Activated naive CD8-positive, alpha-beta T cell treated with anti-CD3 and anti-CD28 coated beads, Interleukin-2, amount 50 U/mL, for 16 hours (primary cell): ENCODE results near the gene PDE6B.
"Not testable (repeated sequence)": the region's sequence is repeated elsewhere in the genome, so short reads cannot be mapped to it uniquely, and the experiment has no call there.

Experiments
- DNase-seq: peaks from one replicate; pipeline ENCODE4 v3.0.0-alpha.2; 2020; ENCODE audit warnings: low read depth, low spot score

The PDE6B gene

DNA sequence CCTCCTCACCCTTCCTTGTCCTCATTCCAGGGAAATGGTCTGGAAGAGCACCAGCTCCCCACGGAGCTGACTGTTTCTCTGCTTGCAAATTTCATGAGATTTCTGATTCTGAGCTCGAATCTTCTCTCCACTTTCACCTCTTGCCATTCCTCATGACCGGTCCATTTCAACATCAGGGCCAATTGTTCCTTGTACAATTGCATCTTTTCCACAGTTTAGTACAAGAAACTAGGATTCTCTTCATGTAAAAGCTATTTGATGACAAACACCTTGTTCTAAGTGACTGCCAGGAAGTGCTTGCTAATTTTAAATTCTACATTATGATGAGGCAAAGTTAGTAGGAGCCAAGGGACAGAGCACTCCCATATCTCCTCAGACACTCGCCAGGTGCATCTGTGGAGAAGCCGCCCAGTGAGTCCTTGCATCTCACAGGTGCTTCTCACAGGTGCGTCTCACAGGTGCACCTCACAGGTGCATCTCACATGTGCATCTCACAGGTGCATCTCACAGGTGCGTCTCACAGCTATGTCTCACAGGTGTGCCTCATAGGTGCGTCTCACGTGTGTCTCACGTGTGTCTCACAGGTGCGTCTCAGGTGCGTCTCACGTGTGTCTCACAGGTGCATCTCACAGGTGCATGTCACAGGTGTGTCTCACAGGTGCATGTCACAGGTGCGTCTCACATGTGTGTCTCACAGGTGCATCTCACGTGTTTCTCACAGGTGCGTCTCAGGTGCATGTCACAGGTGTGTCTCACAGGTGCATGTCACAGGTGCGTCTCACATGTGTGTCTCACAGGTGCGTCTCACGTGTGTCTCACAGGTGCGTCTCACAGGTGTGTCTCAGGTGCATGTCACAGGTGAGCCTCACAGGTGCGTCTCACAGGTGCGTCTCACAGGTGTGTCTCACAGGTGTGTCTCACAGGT, 3.0 kb upstream of the PDE6B start:
- DNase-seq, result no peak

- no peak for DNase-seq
Observed at GRCh38 chr4:622996-623913, 2.1 kb upstream of the PDE6B start.

- DNase-seq, result no peak
Observed at GRCh38 chr4:623914-624566, 1.3 kb upstream of the PDE6B start.

DNA sequence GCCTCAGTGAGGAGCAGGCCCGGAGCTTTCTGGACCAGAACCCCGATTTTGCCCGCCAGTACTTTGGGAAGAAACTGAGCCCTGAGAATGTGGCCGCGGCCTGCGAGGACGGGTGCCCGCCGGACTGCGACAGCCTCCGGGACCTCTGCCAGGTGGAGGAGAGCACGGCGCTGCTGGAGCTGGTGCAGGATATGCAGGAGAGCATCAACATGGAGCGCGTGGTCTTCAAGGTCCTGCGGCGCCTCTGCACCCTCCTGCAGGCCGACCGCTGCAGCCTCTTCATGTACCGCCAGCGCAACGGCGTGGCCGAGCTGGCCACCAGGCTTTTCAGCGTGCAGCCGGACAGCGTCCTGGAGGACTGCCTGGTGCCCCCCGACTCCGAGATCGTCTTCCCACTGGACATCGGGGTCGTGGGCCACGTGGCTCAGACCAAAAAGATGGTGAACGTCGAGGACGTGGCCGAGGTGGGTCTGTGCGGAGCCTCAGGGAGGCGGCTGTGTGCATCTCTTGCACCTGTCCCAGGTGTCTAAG, 323 bp downstream of the PDE6B start:
- no peak for DNase-seq

DNA sequence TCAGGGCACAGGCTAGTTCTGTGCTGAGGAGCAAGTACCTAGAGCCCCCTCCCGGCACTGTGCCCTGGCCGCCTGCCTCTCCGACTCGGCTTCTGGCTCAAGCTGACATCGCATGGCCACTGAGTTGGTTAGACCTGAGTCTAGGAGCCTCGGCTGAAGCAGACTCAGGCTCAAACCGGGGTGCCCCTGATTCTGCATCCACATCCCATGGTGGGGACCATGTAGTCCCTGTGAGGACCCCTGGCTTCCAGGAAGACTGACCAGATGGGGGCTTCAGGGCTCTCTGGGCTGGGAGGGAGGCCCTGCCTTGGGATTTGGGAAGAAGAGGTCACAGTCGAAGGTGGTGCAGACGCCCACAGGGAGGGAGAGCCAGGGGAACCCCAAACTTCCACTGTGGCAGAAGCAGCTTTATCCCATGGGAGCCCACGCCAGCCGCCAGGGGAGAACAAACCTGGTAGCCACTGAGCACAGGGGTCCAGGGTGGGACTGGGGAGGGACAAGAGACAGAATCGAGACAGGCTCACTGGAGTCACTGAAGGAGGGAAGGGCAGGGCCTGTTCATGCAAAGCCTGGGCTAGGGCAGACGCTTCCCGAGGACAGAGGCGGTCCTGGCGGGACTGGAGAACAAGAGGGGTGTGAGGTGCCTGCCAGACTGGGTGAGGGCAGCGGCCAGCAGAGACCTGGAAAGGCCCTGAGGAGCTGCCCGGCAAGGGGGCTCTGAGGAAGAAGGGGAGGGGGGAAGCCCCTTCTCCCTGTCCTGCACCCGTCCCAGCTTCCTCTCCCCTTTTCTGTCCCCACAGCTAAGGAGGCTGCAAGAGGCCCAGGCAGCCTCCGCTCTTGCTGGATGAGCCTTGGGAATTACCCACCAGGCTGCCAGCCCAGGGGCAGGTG, 1.1 kb downstream of the PDE6B start:
- no peak for DNase-seq

DNA sequence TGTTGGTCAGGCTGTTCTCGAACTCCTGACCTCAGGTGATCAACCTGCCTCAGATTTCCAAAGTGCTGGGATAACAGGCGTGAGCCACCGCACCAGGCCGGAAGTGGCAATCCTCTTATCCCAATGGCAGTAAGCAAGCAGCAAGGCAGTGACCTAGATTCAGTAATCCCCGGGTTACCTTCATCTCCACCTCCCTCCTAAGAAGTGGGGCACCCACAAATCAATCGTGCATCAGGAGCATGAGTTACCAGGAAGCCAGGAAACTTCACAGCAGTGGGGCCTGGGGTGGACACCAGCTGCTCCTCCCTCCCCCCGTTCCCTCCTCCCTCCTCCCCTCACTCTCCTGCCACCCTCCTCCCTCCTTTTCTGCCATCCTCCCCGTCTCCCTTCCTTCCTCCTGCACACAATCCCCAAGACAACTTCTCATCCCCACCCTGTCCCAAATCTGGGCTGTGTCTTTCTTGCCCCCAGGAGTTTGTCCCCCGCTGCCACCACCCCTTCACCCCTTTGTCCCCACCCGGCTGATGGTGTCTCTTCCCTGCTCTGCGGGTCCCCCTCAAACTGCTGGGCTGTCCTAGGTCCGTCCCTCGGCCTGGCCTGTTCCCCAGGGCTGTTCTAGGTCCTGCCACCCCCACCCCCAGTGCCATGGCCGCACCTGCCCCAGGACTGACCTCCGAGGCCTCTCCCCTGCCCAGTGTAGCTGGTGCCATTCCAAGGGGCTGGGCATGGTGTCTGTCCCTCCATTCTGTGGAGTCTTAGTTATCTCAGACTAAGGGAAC, 2.2 kb downstream of the PDE6B start:
- no peak for DNase-seq

- DNase-seq, result no peak
Observed at GRCh38 chr4:628311-628741, 3.0 kb downstream of the PDE6B start.

DNA sequence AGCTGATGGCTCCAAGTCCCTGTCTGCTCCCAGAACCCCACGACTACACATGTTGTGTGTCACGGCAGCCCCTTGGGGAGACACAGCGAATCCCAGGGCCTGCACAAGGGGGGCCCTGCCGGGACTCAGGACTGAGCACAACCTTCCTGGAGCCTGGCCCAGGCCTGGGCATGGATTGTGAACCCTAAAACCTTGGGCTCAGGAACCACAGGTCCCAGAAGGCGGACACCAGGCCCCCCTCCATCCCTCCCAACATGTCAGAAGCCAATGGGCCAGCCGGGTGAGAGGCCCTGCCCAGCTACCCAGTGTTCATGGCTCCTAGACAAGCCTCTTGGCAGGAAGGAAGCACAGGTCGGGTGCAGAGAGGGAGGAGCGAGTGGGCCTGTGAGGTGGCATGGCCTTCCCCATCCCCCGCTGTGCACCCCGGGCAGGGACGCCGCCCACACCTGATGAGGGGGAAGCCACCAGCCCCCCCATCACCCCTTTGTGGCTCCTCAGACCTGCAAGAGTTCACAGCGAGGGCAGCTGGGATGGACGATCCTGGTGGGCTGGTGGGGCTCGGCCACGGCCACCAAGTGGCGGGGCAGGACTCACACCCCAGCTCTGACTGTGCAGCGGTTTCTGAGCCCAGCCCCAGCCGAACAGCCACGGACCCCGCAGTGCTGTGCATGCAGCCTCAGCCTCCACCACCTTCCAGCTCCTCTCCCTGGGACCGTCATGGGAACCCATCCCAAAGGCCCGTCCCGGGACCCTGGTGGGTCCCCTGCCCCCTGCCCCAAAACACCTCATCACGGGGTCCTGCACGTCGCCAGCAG, 3.7 kb downstream of the PDE6B start:
- DNase-seq, result no peak

GRCh38 chr4:629636-629914, 4.2 kb downstream of the PDE6B start:
- no peak for DNase-seq

GRCh38 chr4:629915-630641, 4.7 kb downstream of the PDE6B start:
- no peak for DNase-seq

GRCh38 chr4:630656-631055, 5.3 kb downstream of the PDE6B start:
- DNase-seq, result no peak

- no peak for DNase-seq
Observed at GRCh38 chr4:632196-632790, 6.9 kb downstream of the PDE6B start.

- DNase-seq, result no peak
Observed at GRCh38 chr4:632926-633325, 7.6 kb downstream of the PDE6B start.

- DNase-seq, result no peak
Observed at GRCh38 chr4:633406-633805, 8.0 kb downstream of the PDE6B start.

DNA sequence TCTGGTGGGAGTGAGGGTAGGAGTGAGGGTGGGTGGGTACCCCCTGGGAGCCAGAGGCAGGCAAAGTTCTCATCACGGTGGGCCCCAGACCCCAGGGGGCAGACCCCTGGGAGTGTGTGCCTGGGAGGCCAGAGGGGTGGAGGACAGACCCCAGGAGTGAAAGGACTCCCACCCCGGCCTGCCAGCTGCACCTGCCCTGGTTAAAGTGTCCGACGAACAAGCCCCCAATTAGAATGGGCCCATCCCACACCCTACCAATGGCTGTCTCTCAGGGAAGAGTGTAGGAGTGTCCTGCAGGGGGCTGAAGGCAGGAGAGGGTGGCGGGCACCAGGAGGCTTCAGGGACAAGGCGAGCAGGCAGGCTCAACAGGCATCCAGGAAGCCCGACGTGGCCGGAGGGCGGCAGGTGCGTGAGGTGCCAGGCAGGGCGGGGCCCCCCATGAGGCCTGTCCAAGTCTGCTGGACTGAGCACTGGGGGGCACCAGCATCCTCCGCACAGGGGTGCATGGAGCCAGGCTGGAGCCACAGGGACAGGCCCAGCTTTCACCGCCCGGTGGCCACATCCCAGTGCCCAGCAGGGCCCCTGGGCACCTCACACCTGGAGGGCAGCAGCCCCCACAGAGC, 8.7 kb downstream of the PDE6B start:
- no peak for DNase-seq

- DNase-seq, result no peak
Observed at GRCh38 chr4:634599-634985, 9.2 kb downstream of the PDE6B start.

DNA sequence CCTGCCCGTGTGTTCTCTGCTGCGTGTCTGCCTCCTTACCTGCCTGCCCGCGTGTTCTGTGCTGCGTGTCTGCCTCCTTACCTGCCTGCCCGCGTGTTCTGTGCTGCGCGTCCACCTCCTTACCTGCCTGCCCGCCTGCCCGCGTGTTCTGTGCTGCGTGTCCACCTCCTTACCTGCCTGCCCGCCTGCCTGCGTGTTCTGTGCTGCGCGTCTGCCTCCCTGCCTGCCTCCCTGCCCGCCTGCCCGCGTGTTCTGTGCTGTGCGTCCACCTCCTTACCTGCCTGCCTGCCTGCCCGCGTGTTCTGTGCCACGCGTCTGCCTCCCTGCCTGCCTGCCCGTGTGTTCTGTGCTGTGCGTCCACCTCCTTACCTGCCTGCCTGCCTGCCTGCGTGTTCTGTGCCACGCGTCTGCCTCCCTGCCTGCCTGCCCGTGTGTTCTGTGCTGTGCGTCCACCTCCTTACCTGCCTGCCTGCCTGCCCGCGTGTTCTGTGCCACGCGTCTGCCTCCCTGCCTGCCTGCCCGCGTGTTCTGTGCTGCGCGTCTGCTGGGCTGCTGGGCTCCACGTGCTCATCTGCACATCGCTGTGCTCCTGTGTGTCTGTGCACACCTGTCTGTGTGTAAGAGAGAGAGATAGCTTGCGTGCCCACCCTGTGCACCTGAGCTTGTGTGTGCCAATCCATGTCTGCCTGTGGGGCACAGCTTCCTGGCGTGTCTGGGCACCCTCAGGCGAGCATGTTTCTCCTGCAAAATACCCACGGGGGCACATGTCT, 9.9 kb downstream of the PDE6B start:
- DNase-seq, result not testable (repeated sequence)
